GM12801 (cell line): Measurements from ENCODE around the gene ANO2.

Experiments used
- TF ChIP-seq, protein P1 (sequence below): IDR thresholded peaks from one replicate; pipeline ENCODE4 v1.5.1; 2011; ENCODE audit warnings: control low read depth; ENCODE audit not compliant: insufficient read length; ENCODE audit errors: extremely low read depth

Gene ANO2

DNA sequence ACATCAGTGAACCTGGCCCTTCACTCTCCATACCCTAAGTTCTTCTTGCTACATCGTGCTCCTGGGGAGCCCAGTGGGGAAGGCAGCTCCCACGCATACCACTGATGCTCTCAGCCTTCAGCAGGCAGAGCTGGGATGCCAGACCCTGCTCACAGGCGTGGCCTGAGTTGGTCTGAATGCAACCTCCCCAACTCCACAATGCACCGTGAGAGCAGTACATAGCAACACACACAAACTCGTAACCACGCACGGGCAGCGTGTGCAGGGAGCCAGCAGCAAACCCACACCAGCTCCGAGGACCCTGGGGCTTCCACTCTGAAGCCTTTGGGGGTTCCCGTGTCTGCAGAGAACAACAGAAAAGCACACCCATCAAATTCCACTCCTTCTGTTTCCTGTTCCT, 37.3 kb downstream of the ANO2 start:
- TF ChIP-seq, protein P1, sequence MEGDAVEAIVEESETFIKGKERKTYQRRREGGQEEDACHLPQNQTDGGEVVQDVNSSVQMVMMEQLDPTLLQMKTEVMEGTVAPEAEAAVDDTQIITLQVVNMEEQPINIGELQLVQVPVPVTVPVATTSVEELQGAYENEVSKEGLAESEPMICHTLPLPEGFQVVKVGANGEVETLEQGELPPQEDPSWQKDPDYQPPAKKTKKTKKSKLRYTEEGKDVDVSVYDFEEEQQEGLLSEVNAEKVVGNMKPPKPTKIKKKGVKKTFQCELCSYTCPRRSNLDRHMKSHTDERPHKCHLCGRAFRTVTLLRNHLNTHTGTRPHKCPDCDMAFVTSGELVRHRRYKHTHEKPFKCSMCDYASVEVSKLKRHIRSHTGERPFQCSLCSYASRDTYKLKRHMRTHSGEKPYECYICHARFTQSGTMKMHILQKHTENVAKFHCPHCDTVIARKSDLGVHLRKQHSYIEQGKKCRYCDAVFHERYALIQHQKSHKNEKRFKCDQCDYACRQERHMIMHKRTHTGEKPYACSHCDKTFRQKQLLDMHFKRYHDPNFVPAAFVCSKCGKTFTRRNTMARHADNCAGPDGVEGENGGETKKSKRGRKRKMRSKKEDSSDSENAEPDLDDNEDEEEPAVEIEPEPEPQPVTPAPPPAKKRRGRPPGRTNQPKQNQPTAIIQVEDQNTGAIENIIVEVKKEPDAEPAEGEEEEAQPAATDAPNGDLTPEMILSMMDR: no peak

DNA sequence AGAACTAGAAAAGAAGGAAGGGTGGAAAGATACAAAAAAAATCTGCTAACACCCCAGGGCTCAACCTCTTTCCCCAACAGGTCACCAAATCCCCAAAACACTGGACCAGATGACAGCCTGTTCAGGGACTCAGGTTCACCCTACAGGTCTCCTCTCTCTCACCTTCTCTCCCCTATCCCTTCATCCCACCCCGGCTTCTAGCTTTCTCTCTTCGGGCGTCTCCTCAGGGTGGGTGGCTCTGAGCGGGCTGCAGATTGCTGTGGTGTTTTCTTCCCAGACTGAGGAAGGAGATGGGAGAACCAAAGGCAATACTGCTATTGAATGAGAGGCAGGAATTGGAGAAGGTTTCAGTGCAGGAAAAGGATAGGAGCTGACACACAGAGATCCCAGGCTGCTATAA, 39.3 kb downstream of the ANO2 start:
- TF ChIP-seq, protein P1: no peak

- TF ChIP-seq, protein P1: no peak
Measured at GRCh38 chr12:5904969-5905368, 40.1 kb downstream of the ANO2 start.

DNA sequence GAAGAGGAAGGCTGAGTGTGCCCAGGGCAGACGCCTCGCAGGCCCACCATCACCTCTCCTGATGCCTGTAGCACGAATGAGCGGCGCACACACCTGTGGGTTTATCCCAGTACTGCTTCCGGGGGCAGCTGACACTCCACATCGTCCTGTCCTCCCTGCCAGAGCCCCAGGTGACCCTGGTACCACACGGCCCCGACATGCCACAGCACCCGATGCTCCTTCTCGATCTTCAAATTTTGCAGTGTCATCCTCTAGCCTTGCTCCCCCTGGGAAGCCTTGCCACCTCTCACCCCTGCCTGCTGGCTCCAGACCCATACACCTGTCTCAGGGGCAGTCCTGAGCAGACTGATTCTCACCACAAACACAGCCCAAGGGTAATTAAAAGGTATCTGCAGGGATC, 40.6 kb downstream of the ANO2 start:
- TF ChIP-seq, protein P1: no peak

GRCh38 chr12:5902736-5903135, 42.3 kb downstream of the ANO2 start:
- TF ChIP-seq, protein P1: no peak

GRCh38 chr12:5901416-5901815, 43.6 kb downstream of the ANO2 start:
- TF ChIP-seq, protein P1: no peak

DNA sequence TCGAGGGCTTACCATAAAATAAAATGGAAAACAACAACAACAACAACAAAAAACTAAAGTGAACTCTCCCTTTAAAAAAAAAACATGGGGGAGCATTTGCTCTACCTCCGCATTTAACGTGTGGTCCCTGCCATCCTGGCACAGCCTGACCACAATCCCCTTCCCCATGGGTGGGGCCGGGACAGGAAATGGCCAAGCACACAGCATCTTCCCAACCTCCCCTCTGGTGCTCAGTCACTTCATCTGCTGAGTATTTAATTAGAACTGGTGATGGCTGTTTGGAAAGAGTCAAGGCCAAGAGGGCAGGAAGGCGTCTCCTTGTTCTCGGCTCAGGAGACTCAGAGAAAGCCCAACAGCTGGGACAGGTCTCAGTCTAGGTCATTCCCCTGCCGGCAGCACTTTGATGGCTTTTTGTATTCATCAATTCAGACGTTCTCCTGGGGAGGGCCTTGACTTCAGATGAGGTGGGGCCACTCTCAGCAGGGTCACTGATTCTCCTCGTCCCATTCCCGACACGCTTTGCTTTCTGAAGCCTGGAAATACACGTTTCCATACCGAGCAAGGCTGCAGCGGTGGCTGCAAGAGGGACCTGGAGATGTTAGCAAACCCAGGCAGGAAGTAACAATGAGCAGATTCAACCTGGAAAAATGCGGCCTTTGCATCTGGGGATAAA, 44.4 kb downstream of the ANO2 start:
- TF ChIP-seq, protein P1: no peak

DNA sequence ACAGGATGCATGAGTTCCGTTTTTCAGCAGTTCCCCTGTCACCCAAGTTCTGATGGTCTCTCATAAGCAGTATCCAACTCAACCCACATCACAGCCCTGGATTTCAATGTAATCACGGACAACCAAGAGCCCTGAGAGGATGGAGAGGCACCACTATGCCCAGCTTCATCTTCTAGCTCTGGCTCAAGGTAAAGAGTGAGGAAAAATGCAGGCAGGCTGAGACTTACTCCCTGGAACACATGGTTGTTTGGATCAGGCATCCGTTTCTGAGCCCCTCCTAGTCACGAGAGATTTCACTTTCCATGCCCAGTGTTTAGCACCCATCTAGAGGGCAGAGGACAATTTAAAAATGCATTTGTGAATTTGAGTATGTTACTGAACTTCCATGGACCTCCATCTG, 45.0 kb downstream of the ANO2 start:
- TF ChIP-seq, protein P1: no peak
